Measurements from ENCODE around the gene AFG1L.
"Not testable (repeated sequence)": the region's sequence is repeated elsewhere in the genome, so short reads cannot be mapped to it uniquely, and the experiment has no call there.

The AFG1L gene

GRCh38 chr6:108359901-108360882, 65.3 kb downstream of the AFG1L start:
- H3K4me1 Mint-ChIP-seq = no peaks in the 10 kb centered on the region
- no peak overlapping the region for H3K27ac Mint-ChIP-seq
- no peak overlapping the region for H3K4me3 Mint-ChIP-seq
- H3K27me3 Mint-ChIP-seq = no peaks in the 10 kb centered on the region
- peaks cover 5% of the 10 kb centered on the region for H3K36me3 Mint-ChIP-seq
- H3K9me3 Mint-ChIP-seq = no peaks in the 10 kb centered on the region

GRCh38 chr6:108360919-108361311, 66.1 kb downstream of the AFG1L start:
- H3K27ac Mint-ChIP-seq = no peak overlapping the region
- no peaks in the 10 kb centered on the region for H3K27me3 Mint-ChIP-seq
- no peaks in the 10 kb centered on the region for H3K9me3 Mint-ChIP-seq
- peaks cover 5% of the 10 kb centered on the region for H3K36me3 Mint-ChIP-seq
- H3K4me3 Mint-ChIP-seq = no peak overlapping the region
- no peaks in the 10 kb centered on the region for H3K4me1 Mint-ChIP-seq

- Mint-ChIP-seq H3K4me3 (no peak overlapping the region), H3K27ac (no peak overlapping the region), H3K9me3 (no peaks in the 10 kb centered on the region), H3K27me3 (no peaks in the 10 kb centered on the region), H3K4me1 (no peaks in the 10 kb centered on the region), H3K36me3 (peaks cover 5% of the 10 kb centered on the region)
These were observed 66.6 kb downstream of the AFG1L start for GRCh38 chr6:108361312-108361932.

- H3K9me3 Mint-ChIP-seq = no peaks in the 10 kb centered on the region
- no peak overlapping the region for H3K4me3 Mint-ChIP-seq
- H3K27ac Mint-ChIP-seq = no peak overlapping the region
- H3K36me3 Mint-ChIP-seq = peaks cover 5% of the 10 kb centered on the region
- no peaks in the 10 kb centered on the region for H3K27me3 Mint-ChIP-seq
- H3K4me1 Mint-ChIP-seq = no peaks in the 10 kb centered on the region
These were observed 67.6 kb downstream of the AFG1L start for GRCh38 chr6:108362455-108362854.

- Mint-ChIP-seq H3K9me3 (no peaks in the 10 kb centered on the region), H3K36me3 (peaks cover 2% of the 10 kb centered on the region), H3K27me3 (no peaks in the 10 kb centered on the region), H3K4me1 (no peaks in the 10 kb centered on the region), H3K4me3 (no peak overlapping the region), H3K27ac (no peak overlapping the region)
These were observed 68.3 kb downstream of the AFG1L start for GRCh38 chr6:108363113-108363512.

GRCh38 chr6:108363889-108364313, 69.0 kb downstream of the AFG1L start:
- no peaks in the 10 kb centered on the region for H3K4me1 Mint-ChIP-seq
- H3K36me3 Mint-ChIP-seq = peaks cover 2% of the 10 kb centered on the region
- no peaks in the 10 kb centered on the region for H3K9me3 Mint-ChIP-seq
- no peaks in the 10 kb centered on the region for H3K27me3 Mint-ChIP-seq
- H3K4me3 Mint-ChIP-seq = no peak overlapping the region
- H3K27ac Mint-ChIP-seq = no peak overlapping the region

- H3K4me3 Mint-ChIP-seq = no peak overlapping the region
- peaks cover 2% of the 10 kb centered on the region for H3K36me3 Mint-ChIP-seq
- H3K4me1 Mint-ChIP-seq = no peaks in the 10 kb centered on the region
- no peaks in the 10 kb centered on the region for H3K27me3 Mint-ChIP-seq
- no peak overlapping the region for H3K27ac Mint-ChIP-seq
- H3K9me3 Mint-ChIP-seq = no peaks in the 10 kb centered on the region
These were observed 69.6 kb downstream of the AFG1L start for GRCh38 chr6:108364470-108364869.

GRCh38 chr6:108365478-108365877, 70.6 kb downstream of the AFG1L start:
- Mint-ChIP-seq H3K27ac (no peak overlapping the region), H3K4me1 (no peaks in the 10 kb centered on the region), H3K4me3 (no peak overlapping the region), H3K27me3 (no peaks in the 10 kb centered on the region), H3K9me3 (no peaks in the 10 kb centered on the region), H3K36me3 (peaks cover 2% of the 10 kb centered on the region)

- H3K36me3 Mint-ChIP-seq = peaks cover 2% of the 10 kb centered on the region
- H3K27me3 Mint-ChIP-seq = no peaks in the 10 kb centered on the region
- no peaks in the 10 kb centered on the region for H3K4me1 Mint-ChIP-seq
- H3K27ac Mint-ChIP-seq = no peak overlapping the region
- no peaks in the 10 kb centered on the region for H3K9me3 Mint-ChIP-seq
- H3K4me3 Mint-ChIP-seq = no peak overlapping the region
These were observed 71.4 kb downstream of the AFG1L start for GRCh38 chr6:108366236-108366635.

- H3K27ac Mint-ChIP-seq = no peak overlapping the region
These were observed 73.7 kb downstream of the AFG1L start for GRCh38 chr6:108368431-108369030.

GRCh38 chr6:108380876-108381275, 86.0 kb downstream of the AFG1L start:
- H3K36me3 Mint-ChIP-seq = peaks cover 30% of the 10 kb centered on the region
- H3K27me3 Mint-ChIP-seq = no peaks in the 10 kb centered on the region
- peaks cover 8% of the 10 kb centered on the region for H3K9me3 Mint-ChIP-seq

More at GRCh38 chr6:108368431-108369030, 73.7 kb downstream of the AFG1L start:
- peaks cover 7% of the 10 kb centered on the region for H3K36me3 Mint-ChIP-seq
- no peak overlapping the region for H3K4me3 Mint-ChIP-seq
- H3K9me3 Mint-ChIP-seq = no peaks in the 10 kb centered on the region
- H3K27me3 Mint-ChIP-seq = no peaks in the 10 kb centered on the region
- no peaks in the 10 kb centered on the region for H3K4me1 Mint-ChIP-seq

GRCh38 chr6:108383981-108384380, 89.1 kb downstream of the AFG1L start:
- H3K4me3 Mint-ChIP-seq = no peak overlapping the region
- peaks cover 4% of the 10 kb centered on the region for H3K9me3 Mint-ChIP-seq
- H3K27me3 Mint-ChIP-seq = no peaks in the 10 kb centered on the region
- H3K36me3 Mint-ChIP-seq = peaks cover 14% of the 10 kb centered on the region
- no peaks in the 10 kb centered on the region for H3K4me1 Mint-ChIP-seq
- H3K27ac Mint-ChIP-seq = no peak overlapping the region

More at GRCh38 chr6:108380876-108381275, 86.0 kb downstream of the AFG1L start:
- Mint-ChIP-seq H3K27ac (no peak overlapping the region), H3K4me3 (no peak overlapping the region), H3K4me1 (no peaks in the 10 kb centered on the region)

GRCh38 chr6:108389190-108389589, 94.3 kb downstream of the AFG1L start:
- not testable (repeated sequence) for H3K27ac Mint-ChIP-seq, H3K36me3 Mint-ChIP-seq, H3K4me1 Mint-ChIP-seq, H3K4me3 Mint-ChIP-seq, H3K9me3 Mint-ChIP-seq, H3K27me3 Mint-ChIP-seq

GRCh38 chr6:108395297-108395696, 100.4 kb downstream of the AFG1L start:
- H3K4me1 Mint-ChIP-seq = no peaks in the 10 kb centered on the region
- H3K4me3 Mint-ChIP-seq = no peak overlapping the region
- H3K36me3 Mint-ChIP-seq = peaks cover 2% of the 10 kb centered on the region
- no peak overlapping the region for H3K27ac Mint-ChIP-seq
- no peaks in the 10 kb centered on the region for H3K27me3 Mint-ChIP-seq
- no peaks in the 10 kb centered on the region for H3K9me3 Mint-ChIP-seq

- Mint-ChIP-seq H3K4me1 (no peaks in the 10 kb centered on the region), H3K4me3 (no peak overlapping the region), H3K9me3 (peaks cover 4% of the 10 kb centered on the region), H3K36me3 (peaks cover 18% of the 10 kb centered on the region), H3K27ac (no peak overlapping the region), H3K27me3 (no peaks in the 10 kb centered on the region)
These were observed 108.4 kb downstream of the AFG1L start for GRCh38 chr6:108403236-108403635.

- Mint-ChIP-seq H3K27ac (no peak overlapping the region), H3K36me3 (peaks cover 29% of the 10 kb centered on the region), H3K27me3 (no peaks in the 10 kb centered on the region), H3K9me3 (peaks cover 7% of the 10 kb centered on the region), H3K4me1 (no peaks in the 10 kb centered on the region), H3K4me3 (no peak overlapping the region)
These were observed 112.1 kb downstream of the AFG1L start for GRCh38 chr6:108406943-108407342.

Data from activated naive CD4-positive, alpha-beta T cell treated with anti-CD3 and anti-CD28 coated beads, Interleukin-2, amount 50 U/mL, for 24 hours (primary cell).